ENCODE results near the gene CSTF2T.

The CSTF2T gene

GRCh38 chr10:51705774-51706173 is 6.4 kb upstream of the CSTF2T start:
- Mint-ChIP-seq H3K4me3 (no peak overlapping the region), H3K27ac (peak overlapping the region in 1 of 3 experiments; percentile 18), H3K36me3 (ENCODE audit: low read depth) (no peaks in the 10 kb centered on the region), H3K9me3 (no peaks in the 10 kb centered on the region), H3K27me3 (ENCODE audit: low read depth) (no peaks in the 10 kb centered on the region), H3K4me1 (peaks cover 18% of the 10 kb centered on the region)
- no peak for TF ChIP-seq CTCF (IDR thresholded peaks at IDR 0.05; ENCODE audit: unreplicated experiment in 3 of 3)

GRCh38 chr10:51700228-51700817 is 928 bp upstream of the CSTF2T start:
- no peaks in the 10 kb centered on the region for H3K9me3 Mint-ChIP-seq
- peaks cover 27% of the 10 kb centered on the region for H3K36me3 Mint-ChIP-seq (ENCODE audit: low read depth)
- H3K4me3 Mint-ChIP-seq: peak overlapping the region; percentile 95 to 100 (median 99)
- peak overlapping the region; percentile 100 for H3K27ac Mint-ChIP-seq
- H3K4me1 Mint-ChIP-seq: peaks cover 42% of the 10 kb centered on the region
- H3K27me3 Mint-ChIP-seq (ENCODE audit: low read depth): no peaks in the 10 kb centered on the region
- no peak for TF ChIP-seq CTCF (IDR thresholded peaks at IDR 0.05; ENCODE audit: unreplicated experiment in 3 of 3)

GRCh38 chr10:51699145-51699474 is 285 bp downstream of the CSTF2T start:
- peaks cover 47% of the 10 kb centered on the region for H3K4me1 Mint-ChIP-seq
- H3K4me3 Mint-ChIP-seq: peak overlapping the region; percentile 95 to 100 (median 99)
- peak overlapping the region; percentile 100 for H3K27ac Mint-ChIP-seq
- peaks cover 27% of the 10 kb centered on the region for H3K36me3 Mint-ChIP-seq (ENCODE audit: low read depth)
- H3K27me3 Mint-ChIP-seq (ENCODE audit: low read depth): no peaks in the 10 kb centered on the region
- H3K9me3 Mint-ChIP-seq: no peaks in the 10 kb centered on the region
- no peak for TF ChIP-seq CTCF (IDR thresholded peaks at IDR 0.05; ENCODE audit: unreplicated experiment in 3 of 3)

GRCh38 chr10:51698473-51699063 is 827 bp downstream of the CSTF2T start:
- Mint-ChIP-seq H3K27ac (peak overlapping the region; percentile 100), H3K27me3 (ENCODE audit: low read depth) (no peaks in the 10 kb centered on the region), H3K36me3 (ENCODE audit: low read depth) (peaks cover 27% of the 10 kb centered on the region), H3K4me3 (peak overlapping the region; percentile 95 to 100 (median 99)), H3K4me1 (peaks cover 47% of the 10 kb centered on the region), H3K9me3 (no peaks in the 10 kb centered on the region)
- TF ChIP-seq CTCF (IDR thresholded peaks at IDR 0.05; ENCODE audit: unreplicated experiment in 3 of 3): no peak

GRCh38 chr10:51696251-51696650 is 3.1 kb downstream of the CSTF2T start:
- Mint-ChIP-seq H3K27ac (peak overlapping the region in 2 of 3 experiments; percentile 46 to 66), H3K4me3 (peak overlapping the region; percentile 51 to 81 (median 57)), H3K9me3 (no peaks in the 10 kb centered on the region), H3K4me1 (peaks cover 47% of the 10 kb centered on the region), H3K27me3 (ENCODE audit: low read depth) (no peaks in the 10 kb centered on the region), H3K36me3 (ENCODE audit: low read depth) (peaks cover 27% of the 10 kb centered on the region)
- TF ChIP-seq CTCF (IDR thresholded peaks at IDR 0.05; ENCODE audit: unreplicated experiment in 3 of 3): no peak

Data from nephron (organoid).